SK-N-DZ (cell line): ENCODE results near the gene VEGFC.

Experiments used
- DNase-seq: peaks from one replicate; pipeline ENCODE4 v3.0.0-alpha.2; 2015; ENCODE audit warnings: low spot score

The VEGFC gene

DNA sequence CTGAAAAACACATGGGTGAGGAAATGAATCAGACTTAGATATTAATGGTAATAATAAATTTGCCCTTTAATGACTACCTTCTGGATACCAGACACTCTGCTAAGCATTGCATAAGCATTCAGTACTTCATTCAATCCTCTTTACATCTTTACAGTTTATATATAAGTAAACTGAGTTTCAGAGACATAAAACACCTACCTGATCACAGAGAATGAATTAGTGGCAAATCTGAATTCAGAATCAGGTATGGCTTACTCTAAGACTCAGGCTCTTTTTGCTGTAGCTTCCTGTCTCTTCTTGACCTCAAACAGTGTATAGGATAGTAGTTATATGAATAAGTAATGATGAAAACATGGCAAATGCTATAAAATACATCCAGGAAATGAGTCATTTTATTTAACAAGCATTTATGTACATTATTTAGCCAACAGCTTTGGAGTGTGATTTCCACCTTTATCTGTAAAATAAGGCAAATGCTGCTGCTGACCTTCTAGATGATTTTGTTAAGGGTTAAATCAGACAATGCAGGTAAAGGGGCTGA, 83.9 kb downstream of the VEGFC start:
- DNase-seq, result no peak

DNA sequence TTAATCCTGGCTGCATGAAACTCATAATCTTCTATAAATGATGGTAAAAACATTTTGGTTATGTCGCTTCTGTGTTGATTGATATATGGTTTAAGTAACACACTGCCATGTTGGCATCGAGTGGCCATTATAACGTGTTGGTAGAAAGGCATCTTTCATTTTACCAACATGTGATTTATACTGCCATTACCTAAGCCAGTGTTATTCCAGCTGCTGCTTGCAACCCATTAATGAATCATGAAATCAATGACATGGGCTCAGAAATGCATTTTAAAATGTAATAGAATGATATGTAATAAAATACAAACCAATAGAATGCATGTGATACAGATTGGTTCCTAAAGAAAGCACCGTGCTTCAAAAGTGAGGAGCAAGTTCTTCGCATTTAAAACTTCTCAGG, 102.0 kb downstream of the VEGFC start:
- no peak for DNase-seq

DNA sequence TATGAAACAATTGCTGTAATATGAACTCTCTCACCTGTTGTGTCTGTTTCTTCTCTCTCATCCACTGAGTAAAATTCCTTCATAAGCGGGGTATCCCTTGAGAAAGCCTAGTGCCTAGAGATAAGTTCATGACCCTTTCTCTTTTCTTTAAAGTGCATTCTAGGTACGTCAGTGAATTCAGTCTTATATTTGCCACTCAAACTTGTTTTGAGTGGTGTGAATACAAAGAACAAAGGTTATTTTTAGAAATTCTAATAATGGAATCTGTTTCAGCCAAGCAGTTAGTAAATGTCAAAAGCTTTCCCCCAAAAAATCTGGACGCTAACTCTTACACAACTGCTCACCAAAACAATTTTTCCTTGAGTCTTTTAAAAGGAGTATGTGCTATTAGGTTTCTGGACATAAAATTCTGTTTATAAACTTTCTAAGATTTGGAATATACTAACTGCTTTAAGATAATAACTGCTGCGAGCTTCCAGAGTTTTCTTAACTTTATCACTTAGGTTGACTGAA, 112.0 kb downstream of the VEGFC start:
- DNase-seq, result no peak

DNA sequence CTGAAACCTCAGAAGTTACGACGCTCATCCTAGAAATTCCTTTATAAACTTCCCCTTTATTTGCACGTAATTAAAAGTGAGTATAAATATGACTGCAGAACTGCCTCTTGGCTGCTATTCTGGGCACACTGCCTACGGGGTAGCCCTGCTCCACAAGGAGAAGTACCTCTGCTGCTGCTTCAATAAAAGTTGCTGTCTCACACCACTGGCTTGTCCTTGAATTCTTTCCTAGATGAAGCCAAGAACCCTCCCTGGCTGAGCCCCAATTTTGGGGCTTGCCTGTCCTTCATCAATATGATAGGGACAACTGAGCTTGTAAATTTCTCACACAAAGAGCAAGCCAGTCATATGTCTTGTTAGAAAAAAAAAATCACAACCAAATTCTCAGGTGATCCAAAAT, 115.8 kb downstream of the VEGFC start:
- no peak for DNase-seq

DNA sequence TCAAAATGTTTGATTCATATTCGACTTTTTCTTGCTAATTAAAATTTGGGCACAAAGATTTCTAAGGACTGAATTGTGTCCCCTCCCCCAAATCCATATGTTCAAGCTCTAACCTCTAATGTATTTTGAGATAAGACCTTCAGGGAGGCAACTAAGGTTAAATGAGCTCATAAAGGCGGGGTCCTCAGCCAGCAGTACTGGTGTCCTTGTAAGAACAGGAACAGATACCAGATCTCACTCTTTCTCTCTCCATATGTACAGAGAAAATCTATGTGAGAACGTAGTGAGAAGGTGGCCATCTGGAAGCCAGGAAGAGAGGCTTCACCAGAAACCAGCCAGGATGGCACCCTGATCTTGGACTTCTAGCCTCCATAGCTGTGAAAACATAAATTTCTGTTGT, 116.9 kb downstream of the VEGFC start:
- DNase-seq, result no peak

DNA sequence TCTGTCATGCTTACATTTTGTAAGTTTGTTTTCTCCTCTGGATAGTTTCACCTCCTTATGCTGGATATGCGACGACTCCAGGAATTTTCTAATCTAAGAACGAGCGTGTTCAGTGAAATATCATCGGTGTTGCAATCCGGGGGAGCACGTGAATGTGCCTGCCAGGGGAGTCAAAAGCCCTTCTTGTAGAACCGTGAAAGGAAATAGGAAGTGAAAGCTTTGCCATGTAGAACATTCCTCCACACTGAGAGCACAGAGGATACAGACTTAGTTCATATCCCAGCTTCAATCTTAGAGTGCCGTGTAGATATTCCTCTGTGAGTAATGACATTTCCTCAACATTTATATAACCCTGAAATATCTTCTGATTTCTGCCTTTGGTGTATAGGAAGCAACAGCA, 121.2 kb downstream of the VEGFC start:
- DNase-seq, result no peak

DNA sequence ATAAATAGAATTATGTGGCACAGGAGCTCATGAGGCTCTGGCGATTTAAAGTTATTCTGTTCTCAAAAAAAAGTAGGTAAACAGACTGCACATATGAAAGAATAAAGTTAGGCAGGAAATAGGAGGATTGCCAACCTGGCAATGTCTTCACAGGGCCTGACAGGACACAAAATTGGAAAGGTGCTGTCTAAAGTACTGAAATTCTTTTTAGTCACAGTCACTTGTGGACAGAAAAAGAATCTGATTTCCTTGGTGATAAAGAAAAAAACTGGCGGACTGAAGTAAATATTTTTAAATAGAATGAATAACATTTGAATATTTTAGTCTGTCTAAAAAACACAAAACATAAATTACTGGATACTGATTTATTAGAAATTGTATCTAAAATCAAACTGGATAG, 124.4 kb downstream of the VEGFC start:
- no peak for DNase-seq

DNA sequence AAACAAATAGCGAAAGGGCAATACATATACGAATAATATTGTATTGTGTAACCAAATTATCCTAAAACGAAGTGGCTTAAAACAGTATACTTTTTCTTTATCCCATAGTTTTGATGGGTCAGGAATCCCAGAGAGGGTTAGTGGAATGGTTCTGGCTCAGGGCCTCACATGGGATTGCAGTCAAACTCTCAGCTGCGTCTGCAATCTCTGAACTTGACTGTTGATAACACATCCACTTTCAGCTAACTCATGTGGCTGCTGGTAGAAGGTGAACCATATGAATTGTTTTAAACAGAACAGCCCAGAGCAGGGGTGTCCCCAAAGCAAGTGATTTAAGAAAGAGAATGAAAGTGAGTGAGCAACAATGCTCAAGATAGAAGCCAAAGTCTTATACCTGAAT, 127.8 kb downstream of the VEGFC start:
- no peak for DNase-seq

DNA sequence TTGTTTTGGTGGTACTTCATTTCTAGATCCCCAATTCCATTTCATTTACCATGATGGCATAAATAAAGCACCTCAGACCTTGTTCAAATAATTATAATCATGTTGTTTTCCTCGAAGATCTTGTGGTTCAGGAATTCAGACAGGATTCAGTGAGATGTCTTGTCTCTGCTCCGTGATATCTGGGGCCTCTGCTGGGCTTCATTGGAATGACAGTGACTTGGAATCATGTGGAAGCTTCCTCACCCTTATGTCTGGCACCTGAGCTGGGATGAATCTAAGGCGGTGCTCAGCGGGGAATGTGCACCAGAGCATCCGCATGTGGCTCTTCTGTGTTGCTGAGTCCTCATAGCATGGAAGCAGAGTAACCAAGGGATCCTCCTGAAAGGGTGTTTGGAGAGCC, 132.2 kb downstream of the VEGFC start:
- DNase-seq, result no peak

DNA sequence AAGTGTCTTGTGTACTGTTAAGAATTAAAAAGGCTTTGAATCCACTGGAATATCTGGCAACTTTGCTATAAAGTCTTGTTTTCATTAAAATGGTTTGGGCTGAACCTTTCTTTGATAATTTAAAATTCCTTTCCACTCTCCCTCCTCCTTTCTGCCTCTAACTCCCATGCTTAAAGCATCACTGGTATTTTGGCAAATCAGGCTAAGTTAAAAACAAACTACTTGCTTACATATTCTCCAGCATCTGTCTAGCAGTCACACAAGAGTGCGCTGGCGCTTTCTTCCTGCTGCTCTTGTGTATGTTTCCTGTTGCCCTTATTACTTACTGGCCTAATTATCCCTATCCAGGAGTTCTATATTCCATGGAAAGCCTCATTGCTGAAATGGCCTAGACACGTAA, 136.6 kb downstream of the VEGFC start:
- no peak for DNase-seq

DNA sequence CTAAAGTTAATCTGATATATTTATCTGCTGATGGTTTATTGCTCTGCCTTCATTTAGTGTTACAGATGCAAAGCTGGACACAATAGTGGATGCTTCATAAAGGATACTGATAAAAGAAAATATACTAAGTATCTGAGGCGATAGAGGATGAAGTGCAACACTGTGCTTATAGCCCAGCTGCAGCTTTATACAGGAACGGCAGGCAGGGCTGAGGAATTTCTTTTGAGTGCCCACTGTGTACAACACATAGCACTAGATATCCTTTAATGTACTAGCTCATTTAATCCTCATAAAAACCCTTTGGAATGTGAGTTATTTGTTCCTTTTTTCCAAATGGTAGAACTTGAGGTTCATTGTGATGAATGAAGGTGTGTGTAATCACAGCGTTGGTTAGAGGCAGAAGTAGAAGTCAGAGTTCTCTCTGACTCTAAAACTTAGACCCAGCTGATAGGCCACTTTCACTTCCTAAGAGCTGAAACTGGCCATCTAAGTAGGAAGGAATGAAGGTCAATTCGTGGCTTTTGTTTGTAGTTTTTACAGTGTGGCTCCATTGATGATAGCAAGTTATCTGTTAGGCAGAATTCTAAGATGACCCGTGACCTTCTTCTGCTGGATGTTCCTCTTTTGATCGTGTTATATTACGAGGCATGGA, 138.0 kb downstream of the VEGFC start:
- no peak for DNase-seq

DNA sequence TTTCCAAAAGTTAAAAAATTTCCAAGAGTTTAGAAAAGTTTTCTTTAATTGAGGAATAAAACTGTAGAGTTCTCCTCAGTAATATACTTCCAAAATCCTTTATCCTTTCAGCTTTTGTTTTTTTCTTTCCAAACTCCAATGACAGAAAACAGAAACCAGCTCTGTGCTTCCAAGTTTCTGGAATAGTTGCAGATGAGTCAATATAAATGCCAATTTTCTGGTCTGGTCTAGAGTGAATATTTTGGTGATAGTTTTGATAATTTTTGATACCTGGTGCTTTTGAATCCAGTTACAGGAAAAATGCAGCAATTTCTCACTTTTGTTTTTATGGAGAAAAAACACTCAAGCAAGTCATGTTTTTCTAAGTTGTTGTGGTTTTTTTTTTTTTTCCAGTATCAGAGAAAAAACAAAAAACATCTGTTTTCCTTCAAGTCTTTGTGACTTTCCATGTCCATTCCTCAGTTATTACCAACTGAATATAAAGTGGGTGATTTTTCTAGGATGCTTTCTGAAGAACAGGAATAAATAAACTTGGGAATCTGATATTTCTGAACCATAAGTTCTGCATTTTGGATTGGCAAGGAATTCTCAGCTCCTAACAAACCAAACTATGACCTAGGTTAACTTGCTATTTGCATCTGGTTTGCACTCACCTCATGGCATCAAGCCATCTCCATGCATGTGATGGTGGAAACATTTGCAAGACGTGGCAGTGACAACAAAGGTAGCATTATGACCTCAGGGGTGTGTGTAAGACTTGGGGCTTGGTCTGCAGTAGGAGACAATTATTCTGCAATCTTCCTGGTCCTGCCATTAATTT, 139.1 kb downstream of the VEGFC start:
- no peak for DNase-seq

DNA sequence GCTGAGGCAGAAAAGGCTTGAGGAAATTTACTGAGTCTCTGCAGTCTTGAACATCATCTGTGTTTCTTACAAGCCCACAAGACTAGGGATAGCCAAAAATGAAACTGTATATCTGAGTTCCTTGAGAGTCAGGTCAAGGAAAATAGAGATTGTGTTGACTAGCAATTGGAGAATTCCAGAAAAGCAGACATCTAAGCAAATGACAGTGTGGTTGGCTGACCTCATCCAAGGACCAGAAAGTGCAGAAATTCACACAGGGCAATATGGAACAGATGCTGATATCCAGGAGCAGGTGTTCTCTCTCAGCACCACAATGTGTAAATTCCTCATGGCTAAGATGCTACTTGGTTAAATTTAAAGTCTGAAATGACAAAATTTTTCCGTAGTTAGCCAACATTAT, 146.4 kb downstream of the VEGFC start:
- no peak for DNase-seq

DNA sequence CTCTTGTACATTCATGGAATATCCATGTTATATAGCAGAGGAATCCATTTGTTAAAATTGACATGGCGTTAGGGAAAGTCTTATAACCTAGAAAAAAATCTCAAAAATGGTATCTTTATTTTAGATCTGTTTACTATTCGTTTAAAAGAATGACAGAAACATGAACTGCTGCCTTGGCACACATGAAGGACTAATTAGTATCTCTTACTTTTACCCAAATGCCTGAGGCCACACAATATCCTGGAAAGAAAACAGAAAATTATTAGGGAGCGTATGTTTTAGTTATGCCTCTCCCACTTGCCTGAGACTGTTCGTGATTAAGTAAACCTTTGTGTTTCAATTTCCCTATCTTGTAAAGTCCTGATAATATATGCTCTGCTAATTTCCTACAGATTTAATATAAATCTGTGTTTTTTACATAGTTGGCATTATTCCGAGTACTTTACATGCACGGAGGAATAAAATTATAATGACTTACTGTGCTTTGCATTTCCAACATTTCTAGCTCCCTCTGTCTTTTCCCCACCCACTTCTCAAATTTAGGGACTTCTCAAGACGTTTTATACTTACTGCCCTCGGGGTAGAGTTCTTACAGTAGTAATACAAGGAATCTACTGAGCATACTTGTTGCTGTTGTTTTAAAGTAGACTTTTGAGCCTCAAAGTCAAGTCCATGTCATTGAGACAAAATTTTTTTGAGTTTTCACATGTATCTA, 147.3 kb downstream of the VEGFC start:
- no peak for DNase-seq

DNA sequence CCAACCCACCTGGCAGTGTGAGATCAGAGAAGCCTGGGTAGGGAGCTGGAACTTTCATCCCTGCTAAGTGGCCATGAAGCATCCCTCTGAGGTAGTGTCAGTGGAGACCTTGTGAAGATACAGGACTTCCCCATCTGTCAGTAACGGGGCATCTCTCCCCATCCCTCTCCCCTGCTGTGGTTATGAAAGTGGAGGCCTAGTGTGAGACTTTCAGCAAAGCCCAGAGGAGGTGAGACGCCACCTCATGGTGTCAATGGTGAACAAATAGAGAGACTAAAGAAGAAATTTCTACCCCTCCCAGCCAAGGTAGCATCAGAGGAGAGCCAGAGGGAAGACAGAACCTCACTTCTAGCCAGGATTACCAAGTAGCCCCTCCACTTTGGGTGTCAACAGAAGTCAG, 150.2 kb downstream of the VEGFC start:
- no peak for DNase-seq

DNA sequence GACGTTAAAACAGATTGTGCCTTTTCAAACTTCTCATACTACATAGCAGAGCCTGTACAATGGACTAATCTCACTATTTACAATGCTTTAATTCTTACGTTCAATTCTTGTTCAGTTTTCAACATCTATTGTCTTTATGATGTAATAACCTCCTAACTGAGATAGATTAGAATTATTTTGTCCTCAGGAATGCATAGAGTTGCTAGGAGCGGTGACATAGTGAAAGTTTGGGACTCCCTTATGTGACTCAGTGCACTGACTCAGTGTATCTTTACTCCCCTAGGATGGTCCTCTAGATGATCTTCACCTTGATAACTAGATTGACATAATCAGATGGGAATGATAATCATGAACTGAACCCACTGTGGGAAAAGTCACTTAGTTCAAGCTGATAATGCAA, 151.5 kb downstream of the VEGFC start:
- DNase-seq, result no peak

DNA sequence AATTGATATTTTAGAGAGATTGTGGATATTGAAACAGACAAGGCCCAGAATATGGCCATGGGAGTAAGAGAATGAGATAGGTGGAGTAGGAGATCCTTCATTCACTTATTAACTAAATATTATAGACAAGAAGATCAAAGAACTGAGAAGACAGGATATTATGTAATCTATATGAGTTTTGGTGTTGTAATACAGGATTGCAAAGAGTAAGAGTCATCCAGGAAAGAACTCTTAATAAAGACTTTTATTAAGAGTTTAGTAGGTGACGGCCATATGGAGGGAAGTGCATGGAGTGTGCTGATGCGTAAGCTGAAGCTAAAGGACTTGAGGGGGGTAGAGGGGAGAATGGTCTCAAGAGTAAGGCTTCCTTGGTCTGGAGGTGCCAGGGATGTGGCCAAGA, 153.7 kb downstream of the VEGFC start:
- DNase-seq, result no peak

DNA sequence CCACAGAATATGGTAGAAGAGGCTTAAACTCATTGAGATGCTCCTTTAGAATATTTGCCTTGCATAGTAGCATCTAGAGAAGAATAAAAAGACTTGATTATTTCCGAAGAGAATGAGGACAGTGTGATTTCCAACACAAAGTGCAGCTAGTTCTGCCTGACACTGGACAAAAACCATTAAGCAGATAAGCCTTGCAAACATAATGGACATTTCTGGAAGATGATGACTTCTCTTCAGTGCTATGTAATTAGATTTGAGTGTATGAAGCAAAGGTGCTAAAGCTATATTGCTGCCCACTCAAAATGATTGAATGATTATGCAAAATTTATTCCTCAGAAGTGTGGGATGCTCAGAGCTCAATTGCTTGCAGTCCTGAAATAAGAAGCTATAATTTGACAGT, 156.4 kb downstream of the VEGFC start:
- no peak for DNase-seq

DNA sequence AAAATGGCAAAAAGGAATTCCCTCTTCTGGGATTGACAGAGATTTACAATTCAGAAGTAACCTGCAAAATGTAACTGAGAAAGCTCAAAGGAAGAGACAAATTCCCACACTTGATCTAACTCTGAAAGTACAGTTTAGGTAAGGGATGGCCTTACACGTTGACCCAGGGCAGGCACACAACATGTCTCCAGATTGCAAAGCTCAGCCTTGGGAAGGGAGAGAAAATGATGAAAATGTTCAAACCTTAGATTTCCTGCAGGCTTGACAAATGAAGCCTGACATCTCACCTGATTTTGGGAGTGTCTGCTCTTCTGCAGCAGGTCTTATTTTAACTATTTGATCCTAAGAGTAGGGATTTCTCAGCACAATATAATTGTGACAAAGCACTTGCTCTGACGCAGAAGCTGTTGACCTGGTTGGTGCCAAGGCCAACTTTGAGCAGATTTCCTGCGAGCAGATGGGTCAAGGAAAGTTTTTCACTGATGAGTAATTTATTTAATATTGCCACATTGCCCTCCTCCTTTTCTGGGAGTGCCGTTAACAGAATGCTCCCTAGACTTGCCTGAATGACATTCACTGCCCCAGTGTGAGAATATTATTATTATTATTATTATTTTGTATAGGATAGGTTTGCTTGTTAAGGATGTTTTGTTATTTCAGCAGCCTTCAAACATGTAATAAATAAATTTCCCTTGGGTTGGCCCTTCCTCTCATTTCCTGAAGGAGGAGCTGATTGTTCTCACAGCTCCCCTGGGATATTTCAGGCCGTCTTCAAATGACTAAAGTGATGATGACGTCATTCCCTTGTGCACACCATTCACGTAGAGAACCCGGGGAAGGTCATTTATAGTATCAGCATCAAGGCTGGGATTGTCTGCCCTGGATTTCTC, 157.1 kb downstream of the VEGFC start:
- no peak for DNase-seq
